HCT116 (cell line): ENCODE results near the gene CCDC30.

Experiments
- CBX3 ChIP-seq: IDR thresholded peaks from 2 replicates; pipeline ENCODE4 v1.6.1; 2012; ENCODE audit warnings: low read depth
- CTCF ChIP-seq, 3 experiments: fragments of 200-600 bp in 1 of 3; sonication (generic) in 1 of 3; IDR thresholded peaks in 2 of 3; conservative IDR thresholded peaks in 1 of 3; 2 replicates each; pipeline ENCODE4 v1.5.1; 2012 to 2017; ENCODE audit warnings: low read depth in 2 of 3, low read length in 2 of 3, antibody characterized with exemption in 1 of 3, borderline replicate concordance in 1 of 3, control low read depth in 1 of 3, mild to moderate bottlenecking in 1 of 3, mixed read lengths in 1 of 3, mixed run types in 1 of 3, moderate library complexity in 1 of 3; ENCODE audit not compliant: insufficient read depth in 1 of 3
- EZH2 ChIP-seq: fragments of 200-600 bp; sonication (generic); IDR thresholded peaks from 2 replicates; pipeline ENCODE4 v1.6.1; 2017; ENCODE audit warnings: antibody characterized with exemption, mixed run types
- EZH2phosphoT487 ChIP-seq: fragments of 200-600 bp; IDR thresholded peaks from 2 replicates; pipeline ENCODE4 v1.6.1; 2018; ENCODE audit warnings: antibody characterized with exemption, borderline replicate concordance
- POLR2A ChIP-seq: IDR thresholded peaks from 2 replicates; pipeline ENCODE4 v1.7.0; 2011; ENCODE audit warnings: borderline replicate concordance; ENCODE audit not compliant: insufficient read depth, insufficient read length; ENCODE audit errors: extremely low read depth
- REST ChIP-seq: IDR thresholded peaks from 2 replicates; pipeline ENCODE4 v1.6.1; 2012; ENCODE audit warnings: low read depth
- SIN3A ChIP-seq: IDR thresholded peaks from 2 replicates; pipeline ENCODE4 v1.6.1; 2012; ENCODE audit warnings: low read depth
- YY1 ChIP-seq: IDR thresholded peaks from 2 replicates; pipeline ENCODE4 v1.6.1; 2011; ENCODE audit warnings: low read length, low read depth, moderate library complexity, mild to moderate bottlenecking; ENCODE audit not compliant: insufficient replicate concordance; ENCODE audit errors: extremely low read depth

GRCh38 chr1:42449256-42449655, 13.8 kb upstream of the CCDC30 start:
- TF ChIP-seq CTCF (IDR thresholded peaks at IDR 0.05 in 2 of 3, conservative IDR thresholded peaks at IDR 0.05 in 1 of 3; ENCODE audit: borderline replicate concordance in 1 of 3, insufficient read depth in 1 of 3, low read depth in 2 of 3, low read length in 2 of 3) (no peak), POLR2A (no peak), REST (no peak), YY1 (no peak), EZH2 (no peak), CBX3 (no peak), SIN3A (no peak), EZH2phosphoT487 (no peak)
